Lung (tissue), 12 donors: ENCODE measurements around the gene ARHGAP8. TPM values are rescaled to one million over a fixed set of nuclear protein-coding genes. Genes with fewer than 3 reads are reported as not detected.

Experiments
- ATAC-seq: fragments of 200-7000 bp; cut with Tn5 transposase; one replicate; pipeline ENCODE4 v1.9.1; 2020; ENCODE audit warnings: moderate number of reproducible peaks; ENCODE audit not compliant: insufficient read depth, low FRiP score
- DNase-seq, 3 donors: peaks; one replicate each; pipeline ENCODE4 v3.0.0-alpha.2; 2013 to 2017
- H3K27ac ChIP-seq, 2 donors: one replicate each; pipeline ENCODE4 v1.5.1; 2013; ENCODE audit warnings: mild to moderate bottlenecking in 2 of 2, moderate library complexity in 2 of 2, control low read depth in 1 of 2, inconsistent platforms in 1 of 2, low read depth in 1 of 2, low read length in 1 of 2
- H3K27me3 ChIP-seq, 3 donors: one replicate each; pipeline ENCODE4 v1.5.1; 2013; ENCODE audit warnings: low read length in 2 of 3; ENCODE audit not compliant: control insufficient read depth in 3 of 3, insufficient read depth in 3 of 3
- H3K36me3 ChIP-seq, 4 donors: one replicate each; pipeline ENCODE4 v1.5.1; 2013; ENCODE audit warnings: low read length in 4 of 4, mild to moderate bottlenecking in 1 of 4, moderate library complexity in 1 of 4; ENCODE audit not compliant: control insufficient read depth in 4 of 4, insufficient read depth in 4 of 4
- H3K4me1 ChIP-seq, 5 donors: one replicate each; pipeline ENCODE4 v1.5.1; 2013; ENCODE audit warnings: low read length in 5 of 5, mild to moderate bottlenecking in 2 of 5, moderate library complexity in 1 of 5; ENCODE audit not compliant: control insufficient read depth in 5 of 5, insufficient read depth in 5 of 5
- H3K4me3 ChIP-seq: one replicate; pipeline ENCODE4 v1.5.1; 2013; ENCODE audit warnings: mild to moderate bottlenecking, control low read depth, moderate library complexity
- H3K9ac ChIP-seq, 2 donors: one replicate each; pipeline ENCODE4 v1.5.1; 2013; ENCODE audit warnings: low read length in 2 of 2, control low read depth in 1 of 2; ENCODE audit not compliant: insufficient read depth in 1 of 2
- H3K9me3 ChIP-seq, 4 donors: one replicate each; pipeline ENCODE4 v1.5.1; 2013; ENCODE audit warnings: low read length in 3 of 4, mild to moderate bottlenecking in 1 of 4, moderate library complexity in 1 of 4; ENCODE audit not compliant: control insufficient read depth in 4 of 4, insufficient read depth in 3 of 4
- CTCF ChIP-seq: IDR thresholded peaks from 2 replicates; pipeline ENCODE4 v1.5.1; 2012; ENCODE audit warnings: mild to moderate bottlenecking; ENCODE audit errors: control extremely low read depth, extremely low read depth
- WGBS, 2 donors: extraction: QIAGEN DNeasy Blood & Tissue Kit; methylation state at CpG; one replicate each; pipeline ENCODE4 v1.1.7; 2013; 5-methylcytosine and 5-hydroxymethylcytosine counted together
- polyA plus RNA-seq, 2 donors: library from polyadenylated mRNA; stranded (reverse); fragments of 200-250 nt; gene quantifications; one replicate each; pipeline ENCODE4 v1.2.1, GENCODE V29; 2013
- total RNA-seq, 2 donors: library from RNA; depleted of rRNA in 1 of 2; stranded (reverse); fragments of >200 nt in 1 of 2; gene quantifications; one replicate each; pipeline ENCODE4 v1.2.1, GENCODE V29; 2014 to 2021
- donor health status: control.
- donor health status: control.
- donor health status: Bipolar disorder and iron deficiency.
- donor health status: healthy.
- donor health status: DM: yes; HTN: yes; CAD: no.

The ARHGAP8 gene
- total and polyA plus RNA-seq, 4 donors: 6.8 to 21.6 (median 16.5) TPM

GRCh38 chr22:44840611-44841322, 88.4 kb downstream of the ARHGAP8 start:
- DNase-seq (peak in 1 of 3 donors; percentile 34), ATAC-seq (no peak)
- WGBS, 2 donors: 70 to 74% methylated on average over 30 of the region's 30 CpGs
- no peak overlapping the region for H3K9ac ChIP-seq
- H3K27me3 ChIP-seq: no peaks in the 10 kb centered on the region
- H3K4me1 ChIP-seq: peaks cover 0 to 3% (median 0%) of the 10 kb centered on the region in 5 donors
- no peak overlapping the region for H3K4me3 ChIP-seq
- no peaks in the 10 kb centered on the region for H3K36me3 ChIP-seq
- peaks cover 0 to 8% (median 0%) of the 10 kb centered on the region in 4 donors for H3K9me3 ChIP-seq
- no peak overlapping the region for H3K27ac ChIP-seq
- no peak for TF ChIP-seq CTCF

GRCh38 chr22:44842417-44842816, 90.0 kb downstream of the ARHGAP8 start:
- Histone ChIP-seq H3K4me1 (peaks cover 0 to 3% (median 0%) of the 10 kb centered on the region in 5 donors), H3K27me3 (no peaks in the 10 kb centered on the region), H3K9ac (no peak overlapping the region), H3K9me3 (peaks cover 0 to 8% (median 0%) of the 10 kb centered on the region in 4 donors), H3K36me3 (no peaks in the 10 kb centered on the region), H3K4me3 (no peak overlapping the region), H3K27ac (no peak overlapping the region)
- 73 to 74% methylated on average over 7 of the region's 7 CpGs for WGBS, 2 donors
- DNase-seq: no peak
- ATAC-seq: no peak
- TF ChIP-seq CTCF: no peak

GRCh38 chr22:44845191-44845590, 92.8 kb downstream of the ARHGAP8 start:
- WGBS, 2 donors: 91 to 96% methylated on average over 8 of the region's 8 CpGs
- Histone ChIP-seq H3K9ac (no peak overlapping the region), H3K27ac (no peak overlapping the region), H3K27me3 (no peaks in the 10 kb centered on the region), H3K4me3 (no peak overlapping the region), H3K4me1 (peaks cover 0 to 2% (median 0%) of the 10 kb centered on the region in 5 donors), H3K36me3 (peaks cover 0 to 1% (median 0%) of the 10 kb centered on the region in 4 donors), H3K9me3 (peaks cover 0 to 8% (median 0%) of the 10 kb centered on the region in 4 donors)
- ATAC-seq: no peak
- TF ChIP-seq CTCF: no peak
- DNase-seq: no peak
